CD4-positive, alpha-beta T cell treated with Interleukin-12 subunit alpha and Interleukin-12 subunit beta, for 1 hour (primary cell): ENCODE measurements around the gene ERI3.

Experiments used
- DNase-seq: peaks from one replicate; pipeline ENCODE4 v3.0.0-alpha.2; 2020

The ERI3 gene

DNA sequence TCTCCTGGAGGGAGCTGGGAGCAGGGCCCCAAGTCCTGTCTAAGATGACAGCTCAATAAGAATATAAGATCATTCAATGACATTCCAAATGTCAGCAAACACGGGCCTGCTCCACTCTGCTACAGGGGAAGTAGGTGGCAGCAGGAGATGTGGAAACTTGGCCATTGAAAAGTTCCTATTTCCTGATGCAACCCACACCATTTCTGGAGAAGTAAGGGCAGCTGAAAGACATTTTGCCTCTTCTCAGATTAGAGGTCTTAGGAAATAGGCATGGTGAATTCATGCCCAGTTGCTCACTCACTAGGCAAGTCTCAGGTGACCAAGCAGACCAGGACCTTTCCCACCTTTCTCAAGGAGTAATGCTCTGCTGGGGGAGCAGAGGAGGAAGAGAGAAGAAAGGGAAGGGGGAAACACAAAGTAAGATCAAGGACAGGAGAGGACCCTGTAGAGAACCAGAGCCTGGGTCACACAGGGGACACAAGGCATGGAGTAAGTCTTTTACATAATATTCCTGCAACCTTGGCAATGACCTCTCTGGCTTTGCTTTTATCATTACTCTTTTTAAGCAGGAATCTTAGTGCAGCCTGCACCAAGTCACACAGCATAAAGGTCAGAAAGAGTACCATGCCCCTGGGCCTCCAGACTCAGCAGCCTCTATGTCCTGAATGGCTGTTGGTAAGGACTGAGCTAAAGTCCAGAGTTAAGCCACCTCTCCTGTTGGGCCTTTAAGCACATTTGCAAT is 72.9 kb downstream of the ERI3 start:
- DNase-seq: no peak

DNA sequence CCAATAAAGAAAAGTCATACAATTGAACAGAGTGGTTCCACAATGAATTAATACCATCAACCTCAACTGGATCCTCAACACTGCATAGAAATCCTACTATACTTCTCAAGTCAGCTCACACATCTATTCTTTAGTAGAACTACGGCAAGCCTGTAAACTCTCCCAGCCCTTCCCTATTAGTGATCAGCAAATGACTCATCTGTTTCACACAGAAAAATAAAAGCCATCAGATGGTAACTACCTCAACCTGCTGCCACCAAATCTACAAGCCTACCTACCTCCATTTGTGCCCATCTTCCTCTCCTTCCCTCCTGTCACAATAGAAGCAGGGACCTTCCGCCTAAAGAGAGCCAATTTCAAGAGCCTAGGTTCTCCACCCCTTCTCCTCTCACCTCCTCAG is 78.2 kb downstream of the ERI3 start:
- no peak for DNase-seq

DNA sequence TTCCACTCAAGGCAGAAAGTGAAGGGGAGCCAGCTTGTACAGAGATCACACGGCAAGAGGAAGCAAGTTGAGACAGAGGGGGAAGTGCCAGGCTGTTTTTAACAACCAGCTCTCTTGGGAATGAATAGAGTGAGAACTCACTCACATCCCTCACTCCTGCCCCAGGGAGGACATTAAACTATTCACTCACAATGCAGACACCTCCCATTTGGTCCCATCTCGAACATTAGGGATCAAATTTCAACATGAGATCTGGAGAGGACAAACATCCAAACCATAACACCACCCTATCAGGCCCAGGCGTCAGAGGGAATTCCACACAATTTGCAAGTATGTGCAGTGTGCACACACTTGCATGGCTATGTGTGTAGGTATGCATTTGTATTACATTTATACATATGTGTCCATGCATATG is 79.1 kb downstream of the ERI3 start:
- DNase-seq: no peak

DNA sequence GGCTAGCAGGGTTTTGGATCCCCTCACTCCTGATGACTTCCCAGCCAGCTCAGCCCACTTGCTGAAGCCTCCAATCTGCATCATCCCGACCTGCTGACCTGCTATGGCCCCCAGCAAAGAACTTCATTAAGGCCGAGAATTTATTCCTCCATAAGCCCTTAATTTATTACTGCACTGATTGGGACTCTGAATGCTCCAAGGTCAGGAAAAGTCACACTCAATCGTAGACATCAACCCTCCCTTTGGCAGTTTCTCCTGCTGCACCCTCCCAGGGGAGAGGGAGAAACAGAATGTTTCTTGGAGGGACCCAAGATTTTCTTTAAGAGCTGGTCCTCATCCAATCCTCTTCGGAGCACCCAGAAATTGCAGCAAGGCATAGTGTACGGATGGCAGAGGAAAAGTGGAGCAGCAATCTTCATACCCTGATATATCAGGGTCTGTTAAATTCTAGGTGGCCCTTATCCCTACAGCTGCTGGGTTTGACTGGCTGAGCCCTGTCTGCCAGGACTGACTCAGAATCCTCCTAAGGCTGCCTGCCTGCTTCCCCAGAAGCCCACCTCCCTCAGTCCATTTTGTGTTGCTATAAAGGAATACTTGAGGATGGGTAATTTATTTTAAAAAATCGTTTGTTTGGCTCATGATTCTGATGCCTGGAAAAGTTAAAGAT is 79.6 kb downstream of the ERI3 start:
- no peak for DNase-seq

DNA sequence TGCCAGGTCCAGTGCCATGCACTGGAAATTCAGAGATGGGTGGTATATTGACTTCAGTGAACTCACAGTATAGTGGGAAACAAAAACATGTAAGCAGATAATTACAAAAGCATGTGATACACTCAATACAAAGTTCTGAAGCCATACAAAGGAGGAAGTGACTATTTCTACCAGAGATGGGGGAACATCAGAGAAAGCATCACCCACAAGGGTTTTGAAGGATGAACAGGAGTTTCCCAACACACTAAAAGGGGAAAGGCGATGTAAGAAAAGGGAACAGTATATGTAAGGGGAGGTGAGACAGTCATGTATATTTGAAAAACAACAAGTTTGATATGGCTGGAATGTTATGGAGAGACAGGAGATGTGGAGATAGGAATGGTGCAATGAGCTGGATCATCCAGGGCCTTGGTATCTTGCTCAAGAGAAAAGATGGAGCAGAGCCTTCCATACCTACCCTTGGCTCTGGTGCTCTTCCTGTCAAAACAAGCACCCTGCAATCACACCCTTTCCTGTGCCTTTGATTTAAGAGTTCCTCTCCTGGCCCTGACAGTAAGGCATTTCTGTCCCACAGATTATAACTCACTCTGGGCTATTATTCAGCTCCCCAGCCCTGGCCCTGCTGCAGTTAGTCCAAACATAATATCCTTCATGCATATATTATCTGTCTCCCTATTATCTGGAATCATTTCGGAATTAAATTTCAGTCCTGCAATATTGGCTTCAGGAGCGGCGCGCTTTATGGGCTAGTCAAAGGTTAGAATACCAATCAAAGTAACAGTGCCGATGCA is 81.3 kb downstream of the ERI3 start:
- DNase-seq: no peak

DNA sequence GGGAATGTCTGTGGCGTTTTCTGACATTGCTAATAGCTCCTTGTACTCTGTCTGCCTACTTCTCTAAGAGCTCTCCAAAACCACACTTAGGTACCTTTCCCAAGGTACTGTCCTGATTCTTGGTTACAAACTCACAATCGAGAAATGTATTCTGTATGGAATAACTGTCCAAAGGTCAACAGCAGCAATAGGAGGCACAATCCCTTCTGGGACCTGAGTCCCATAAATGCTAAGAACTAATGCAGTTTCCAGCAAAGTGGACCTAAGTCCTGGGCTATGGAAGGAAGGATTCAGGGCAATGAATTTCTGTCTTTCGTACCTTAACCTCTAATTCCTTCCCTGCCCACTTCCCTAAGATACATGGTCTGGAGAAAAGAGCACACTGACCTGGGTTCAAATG is 82.1 kb downstream of the ERI3 start:
- no peak for DNase-seq

DNA sequence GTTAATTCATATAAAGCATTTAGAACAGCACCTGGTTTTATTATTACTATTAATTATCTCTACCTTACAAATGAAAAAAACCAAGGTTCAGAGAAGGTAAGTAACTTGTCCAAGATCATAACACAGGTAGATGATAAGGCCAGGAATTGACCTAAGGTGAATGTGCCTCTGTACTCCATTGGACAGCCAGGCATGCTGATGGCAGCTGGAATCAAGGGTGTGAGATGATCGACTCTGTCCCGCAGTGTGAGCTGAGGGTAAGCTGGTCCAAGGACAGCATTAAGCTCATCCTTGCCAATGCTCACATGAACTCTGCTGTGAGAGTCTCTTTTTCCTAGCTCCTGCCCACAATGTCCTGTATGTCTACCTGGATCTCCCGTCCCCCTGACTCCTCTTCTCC is 83.4 kb downstream of the ERI3 start:
- DNase-seq: no peak

DNA sequence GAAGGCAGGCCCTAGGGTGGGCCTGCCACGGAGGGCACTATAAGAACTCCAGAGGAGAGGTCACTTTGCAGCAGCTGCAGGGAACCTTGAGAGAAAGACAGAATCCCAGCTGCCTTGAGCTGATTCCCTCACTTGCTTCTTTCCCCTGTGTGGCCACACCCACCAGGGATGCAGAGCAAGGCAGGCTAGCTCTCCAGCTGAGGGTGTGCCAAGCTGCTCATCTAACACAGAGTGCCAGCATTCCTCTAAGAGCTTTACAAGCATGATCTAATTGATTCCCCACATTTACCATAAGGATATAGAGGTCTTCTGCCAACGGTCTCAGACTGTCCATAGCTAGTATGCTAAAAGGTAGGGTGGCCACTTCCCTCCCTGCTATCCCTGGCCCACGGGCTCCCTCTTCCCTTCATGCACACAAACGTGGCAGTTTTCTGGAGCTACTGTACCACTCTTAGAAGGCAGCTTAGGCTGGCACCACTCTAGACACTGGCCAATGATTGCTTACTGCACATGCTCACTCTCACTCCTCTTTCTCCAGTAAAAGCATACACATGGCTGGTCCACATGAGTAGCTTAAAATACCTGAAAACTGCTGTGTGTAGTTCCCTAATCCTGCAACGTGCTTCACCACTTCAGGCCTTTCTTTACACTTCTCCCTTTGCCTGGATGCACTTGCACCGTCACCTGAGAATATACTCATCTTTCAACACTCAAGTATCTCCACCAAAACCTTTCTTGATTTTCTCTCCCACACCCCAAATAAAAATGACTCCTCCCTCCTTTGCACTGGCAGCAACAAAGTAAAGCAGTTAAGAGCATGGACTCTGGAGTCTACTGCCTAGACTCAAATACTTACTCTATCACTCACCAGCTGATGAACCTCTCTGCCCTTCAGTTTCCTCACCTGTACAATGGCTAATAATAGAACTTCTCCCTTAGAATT is 84.1 kb downstream of the ERI3 start:
- DNase-seq: no peak

DNA sequence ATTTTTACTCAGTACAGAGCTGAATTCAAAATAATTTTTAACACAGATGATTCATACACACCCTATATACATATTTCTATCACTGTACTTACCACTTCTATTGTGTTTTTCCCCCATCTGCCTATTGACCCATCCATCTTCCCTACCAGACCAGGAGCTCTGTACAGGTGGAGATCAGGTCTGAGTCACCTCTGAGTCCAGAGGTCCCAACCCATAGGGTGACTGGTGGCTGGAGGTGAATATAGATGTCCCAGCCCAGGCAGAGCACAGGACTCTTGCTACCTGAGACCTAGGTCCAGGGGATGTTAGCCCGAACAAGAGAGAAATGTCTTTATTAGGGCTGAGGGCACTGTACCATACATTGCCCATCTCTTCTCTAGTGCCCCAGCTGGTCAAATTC is 87.0 kb downstream of the ERI3 start:
- no peak for DNase-seq

DNA sequence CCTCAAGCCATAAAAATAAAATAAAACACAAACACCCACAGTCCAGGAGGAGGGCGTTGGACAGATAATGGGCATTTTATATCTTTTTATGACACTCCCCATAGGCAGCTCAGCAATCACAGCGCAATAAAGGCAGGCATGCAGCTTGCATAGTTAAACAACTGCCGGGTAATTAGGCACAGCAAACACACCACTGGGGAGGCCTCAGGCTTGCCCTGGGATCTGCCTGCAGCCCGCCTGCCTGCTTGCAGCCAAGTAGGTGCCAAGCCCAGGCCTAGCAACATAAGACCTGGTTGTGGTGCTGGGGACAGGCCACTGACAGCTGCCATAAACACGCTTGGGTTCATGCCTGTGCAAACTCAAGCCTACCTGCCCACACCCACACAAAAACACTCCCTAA is 87.6 kb downstream of the ERI3 start:
- no peak for DNase-seq

DNA sequence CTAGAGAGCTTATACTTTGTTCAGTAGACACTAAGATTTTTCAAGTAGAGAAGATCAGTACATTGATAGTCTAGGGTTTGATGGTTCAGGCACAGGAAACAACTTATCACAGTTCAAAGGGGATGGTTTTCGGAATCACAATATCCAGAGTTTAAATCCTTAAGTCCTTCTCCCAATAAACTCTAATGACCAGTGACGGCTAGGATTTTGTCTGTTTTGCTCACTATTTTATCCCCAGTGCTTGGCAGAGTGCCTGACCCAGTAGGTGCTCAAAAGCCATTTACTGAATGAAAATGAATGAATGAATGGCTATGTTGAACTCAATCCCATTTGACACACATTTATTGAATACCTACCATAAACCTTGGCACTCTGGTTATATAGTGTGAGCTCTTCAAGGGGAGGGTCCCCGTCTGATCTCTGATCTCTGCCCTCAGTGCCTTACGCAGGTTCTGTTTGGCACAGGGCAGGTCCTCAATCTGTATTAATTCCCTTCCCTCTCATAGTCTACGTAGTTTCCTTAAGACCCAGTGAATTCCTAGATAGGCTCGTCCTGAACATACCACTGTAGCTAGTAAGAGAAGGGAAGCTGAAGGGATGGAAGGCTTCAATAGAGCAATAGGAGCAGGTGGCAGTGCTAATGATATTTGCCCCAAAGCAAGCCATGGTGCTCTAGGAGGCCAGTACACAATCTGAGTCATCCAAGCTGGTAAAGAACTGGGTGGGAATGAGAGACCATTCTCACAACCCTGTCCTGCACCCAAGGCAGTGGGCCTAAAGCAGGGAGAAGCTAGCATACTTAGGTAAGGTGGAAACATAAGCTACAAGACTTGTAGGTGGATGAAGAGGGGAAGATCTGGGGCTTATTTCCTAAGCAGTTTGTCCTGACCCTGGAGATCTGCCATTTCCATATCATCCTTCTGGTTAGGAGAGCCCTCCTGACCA is 88.4 kb downstream of the ERI3 start:
- DNase-seq: no peak

DNA sequence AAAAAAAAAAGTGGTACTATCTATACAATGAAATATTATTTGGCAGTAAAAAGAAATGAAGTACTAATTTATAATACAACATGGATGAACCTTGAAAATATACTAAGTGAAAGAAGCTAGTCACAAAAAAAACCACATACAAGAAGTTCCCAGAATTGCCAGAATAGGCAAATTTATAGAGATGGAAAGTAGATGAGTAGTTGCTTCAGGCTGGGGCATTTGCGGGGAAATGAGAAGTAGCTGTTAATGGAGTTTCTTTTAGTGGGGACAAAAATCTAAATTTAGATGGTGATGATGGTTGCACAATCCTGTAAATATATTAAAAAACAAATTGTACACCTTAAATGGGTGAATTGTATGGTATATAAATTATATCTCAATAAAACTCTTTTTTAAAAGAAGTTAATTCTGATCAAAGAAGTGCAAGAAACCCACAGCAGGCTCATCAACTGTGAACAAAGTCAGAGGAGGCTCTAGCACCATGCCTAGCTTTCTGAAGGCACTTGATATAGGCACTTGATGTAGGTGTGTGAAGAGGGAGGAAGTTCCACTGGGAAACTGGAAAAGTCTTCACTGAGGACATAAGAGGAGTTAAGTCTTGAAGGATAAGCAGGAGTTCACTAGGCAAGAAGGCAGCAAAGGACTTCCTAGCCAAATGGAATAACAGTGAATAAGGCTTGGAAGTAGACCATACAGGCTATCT is 89.2 kb downstream of the ERI3 start:
- DNase-seq: no peak

DNA sequence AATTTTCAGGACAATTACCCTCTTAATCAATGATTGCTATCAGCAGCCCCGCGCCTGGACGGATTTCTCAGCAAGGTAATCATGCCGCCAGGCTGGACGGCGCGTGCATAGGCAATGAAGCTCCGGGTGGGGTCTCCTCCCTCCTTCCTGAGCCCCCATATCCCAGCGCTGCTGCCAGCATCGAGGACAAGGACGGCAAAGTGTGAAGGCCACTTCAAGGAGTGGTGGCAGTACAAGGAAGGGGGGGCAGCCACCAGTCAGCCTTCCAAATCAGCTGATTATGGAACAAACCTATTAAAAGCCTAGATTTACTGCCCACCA is 90.6 kb downstream of the ERI3 start:
- no peak for DNase-seq

DNA sequence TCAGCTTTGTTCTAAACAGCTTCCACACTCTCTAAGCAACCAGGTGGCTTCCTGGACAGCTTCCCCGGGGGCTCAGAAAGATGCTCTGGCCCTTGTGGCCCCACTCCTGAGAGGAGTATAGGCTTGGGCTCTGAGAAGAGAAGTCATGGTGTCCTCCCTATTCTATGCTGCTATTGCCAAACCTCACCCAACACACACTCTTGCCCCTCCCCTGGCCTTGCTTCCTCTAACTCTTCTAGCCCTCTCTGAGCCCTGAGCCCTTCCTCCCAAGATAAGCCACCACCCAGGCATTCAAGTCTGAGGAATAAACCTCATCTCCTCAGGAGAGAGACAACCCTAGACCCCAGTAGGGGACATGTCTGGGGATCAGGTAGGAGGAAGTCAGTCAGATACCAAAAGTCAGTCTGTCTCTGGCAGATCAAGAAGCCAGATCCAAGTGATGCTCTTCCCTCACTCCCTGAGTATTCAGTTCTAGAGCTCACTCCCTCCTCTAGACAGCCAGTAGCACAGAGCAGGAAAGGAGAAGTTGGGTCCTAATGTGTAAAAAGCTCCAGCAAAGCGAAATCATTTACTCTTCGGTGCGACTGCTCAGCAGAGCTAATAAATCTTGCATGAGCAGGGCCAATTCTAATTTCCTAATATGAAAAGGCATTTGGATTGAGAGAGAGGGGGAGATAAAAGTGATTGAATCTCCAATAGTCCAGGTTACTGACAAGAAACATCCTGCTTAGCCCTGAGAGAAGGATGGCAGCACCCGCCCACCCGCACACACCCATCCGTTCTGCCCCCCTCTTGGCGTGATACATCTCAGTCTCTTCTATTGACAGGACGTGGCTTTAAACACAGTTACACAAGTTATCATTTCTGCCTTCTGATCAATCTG is 91.2 kb downstream of the ERI3 start:
- DNase-seq: no peak

DNA sequence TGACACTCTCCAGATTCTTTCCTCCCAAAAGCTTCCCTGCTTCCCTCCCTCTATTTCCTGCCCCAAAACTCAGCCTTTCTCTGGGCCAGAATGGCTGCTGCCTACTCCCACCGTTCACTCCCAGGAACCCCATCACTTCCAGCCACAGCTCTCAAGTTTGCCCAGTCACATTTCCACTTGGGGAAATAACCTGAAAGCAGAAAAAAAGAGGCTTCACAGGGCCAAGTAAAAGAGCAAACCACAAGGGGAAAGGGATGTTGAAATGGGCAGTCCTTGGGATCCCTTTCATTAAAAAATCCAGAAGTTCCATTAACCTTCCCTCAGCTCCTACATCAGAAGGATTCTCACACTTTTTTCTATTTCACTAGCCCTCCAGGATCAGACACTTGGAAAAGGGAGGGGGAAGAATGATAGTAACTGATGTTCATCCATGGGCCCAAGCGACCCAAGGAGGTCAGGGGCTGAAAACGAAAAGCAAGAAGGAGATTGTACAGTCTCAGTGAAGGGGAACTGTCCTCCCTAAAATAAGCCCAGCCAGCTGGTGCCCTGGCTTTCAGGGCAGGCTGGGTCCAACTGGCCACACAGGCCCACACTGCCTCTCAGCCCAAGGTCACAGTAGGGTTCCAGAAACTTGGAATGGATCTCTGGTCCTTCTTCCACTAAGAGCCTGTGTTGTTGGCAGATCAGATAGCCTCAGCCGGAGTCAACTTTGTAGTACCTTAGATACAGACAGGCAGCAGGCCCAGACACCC is 92.1 kb downstream of the ERI3 start:
- no peak for DNase-seq

DNA sequence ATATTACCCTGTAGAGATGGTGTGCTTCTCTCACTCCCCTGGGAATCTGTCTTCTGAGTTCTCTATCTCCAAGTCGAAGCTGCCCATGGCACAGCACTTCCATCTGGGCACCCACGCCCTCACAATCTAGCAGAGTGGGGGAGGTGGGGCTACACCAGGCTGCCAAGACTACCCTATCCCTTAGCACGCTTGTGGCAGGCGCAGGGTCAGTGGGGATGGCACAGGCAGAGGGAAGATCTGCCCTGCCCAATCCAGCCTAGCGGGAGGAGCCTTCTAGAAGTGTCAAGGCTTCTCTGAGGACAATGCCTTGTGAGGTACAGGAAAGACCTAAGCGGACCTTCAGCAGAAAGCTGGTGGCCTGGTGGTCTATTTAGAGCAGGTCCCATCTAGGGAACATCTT is 92.6 kb downstream of the ERI3 start:
- DNase-seq: no peak

DNA sequence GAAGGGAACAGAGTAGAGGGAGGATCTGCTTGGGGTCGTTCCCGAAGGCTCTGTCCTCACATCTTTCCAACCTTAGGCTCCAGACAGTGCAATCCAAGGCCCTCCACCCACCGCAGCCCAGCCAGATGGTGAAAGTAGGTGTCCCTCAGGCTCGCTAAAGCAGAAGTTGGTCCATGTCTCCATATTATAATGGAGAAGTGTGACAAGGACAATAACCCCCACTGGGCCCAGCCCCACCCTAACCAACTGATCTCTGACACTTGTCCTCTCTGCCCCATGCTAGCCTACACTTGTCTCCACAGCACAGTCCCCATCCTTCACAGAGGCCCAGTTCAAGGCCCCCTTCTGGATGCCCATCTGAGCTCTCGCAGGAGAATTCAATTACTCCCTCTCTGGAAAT is 93.1 kb downstream of the ERI3 start:
- DNase-seq: no peak

DNA sequence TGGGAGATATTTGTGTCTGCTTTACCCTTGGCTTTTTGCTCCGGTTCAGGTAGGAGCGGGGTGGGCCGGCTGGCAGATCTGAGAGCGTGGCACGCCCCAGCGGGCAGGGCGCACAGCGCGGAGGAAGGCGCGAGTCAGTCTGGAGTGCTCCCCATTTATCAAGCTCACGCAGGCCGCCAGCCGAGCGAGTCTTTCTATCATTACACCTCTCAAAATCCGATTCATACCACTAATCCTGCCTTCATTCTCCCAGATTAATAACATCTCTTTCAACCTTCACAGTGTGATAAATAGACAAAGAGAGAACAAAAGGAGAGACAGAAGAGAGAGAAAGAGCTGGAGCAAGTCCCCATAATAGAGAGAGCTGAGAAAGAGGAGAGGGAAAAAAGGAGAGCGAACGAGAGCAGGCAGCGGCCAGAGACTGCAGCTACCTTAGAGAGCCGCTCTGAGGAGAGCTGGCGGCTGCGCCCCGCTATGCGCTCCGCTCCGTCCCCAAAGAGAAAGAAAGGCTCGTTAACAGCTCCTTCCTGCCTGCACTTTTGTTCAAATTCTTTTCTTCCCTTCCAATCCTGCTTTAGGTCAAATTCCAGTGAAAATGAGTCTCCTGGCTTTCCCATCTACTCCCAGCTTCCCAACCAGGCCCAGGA is 93.8 kb downstream of the ERI3 start:
- DNase-seq: no peak

DNA sequence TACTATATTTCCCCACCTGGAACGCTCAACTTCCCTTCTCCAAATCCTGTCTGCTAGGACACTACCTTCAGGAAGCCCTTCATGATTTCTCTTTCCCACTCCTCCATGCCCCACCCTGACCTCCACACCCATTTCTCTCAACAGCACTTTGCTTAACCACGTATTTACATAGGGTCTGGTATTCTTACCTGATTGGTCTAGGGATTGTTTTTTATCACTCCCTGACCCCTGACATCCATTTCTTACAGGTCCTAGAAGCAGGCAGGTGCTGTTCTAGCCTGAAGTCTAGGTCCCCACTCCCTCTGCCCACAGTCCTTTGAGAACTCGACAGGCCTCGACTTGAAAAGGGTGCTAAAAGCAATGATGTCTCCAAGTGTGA is 94.3 kb downstream of the ERI3 start:
- no peak for DNase-seq
